ENCODE results near the gene PLAC9. TPM values are rescaled to one million over a fixed set of nuclear protein-coding genes. Genes with fewer than 3 reads are reported as not detected.
A peak's percentile ranks its signal among the peaks of the same experiment; 100 is the strongest.

PLAC9 gene
- total RNA-seq, 1 experiment from 2014 or later, result 7.3 TPM

DNA sequence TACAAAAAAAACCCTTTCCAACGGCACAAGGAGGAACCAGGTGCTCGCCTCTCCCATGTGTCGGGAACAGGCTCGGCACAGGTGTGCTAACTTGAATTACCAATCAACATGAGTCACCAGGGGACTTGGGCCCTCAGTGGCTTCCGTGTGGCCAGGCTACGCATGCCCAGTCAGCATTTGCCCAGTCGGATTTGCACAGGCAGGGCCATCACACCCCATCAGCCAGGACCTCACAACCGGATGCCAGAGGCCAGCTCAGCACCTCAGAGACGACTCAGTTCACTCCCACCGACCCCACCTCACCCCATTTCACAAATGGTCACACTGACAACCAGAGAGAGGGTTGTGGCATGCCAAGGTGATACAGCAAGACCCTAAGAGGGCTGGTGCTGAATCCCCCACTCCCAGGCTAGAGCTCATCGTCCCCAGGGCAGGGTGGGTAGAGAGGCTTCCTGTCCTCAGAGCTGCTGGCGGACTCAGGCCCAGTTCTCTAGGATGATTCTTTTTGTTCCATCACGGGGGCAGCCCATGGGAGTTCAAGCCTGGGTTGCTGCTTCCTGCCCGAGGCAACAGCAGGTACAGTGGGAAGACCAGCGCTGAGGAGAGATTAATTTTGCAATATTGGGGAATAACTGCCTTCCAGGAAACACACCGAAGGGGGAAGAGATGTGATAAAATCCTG is 59.2 kb downstream of the PLAC9 start:
- Mint-ChIP-seq H3K27me3 (ENCODE audit: low read depth) (no peaks in the 10 kb centered on the region), H3K9me3 (no peaks in the 10 kb centered on the region), H3K36me3 (no peaks in the 10 kb centered on the region), H3K27ac (peak overlapping the region; percentile 74; the same call in 1 of the 2 replicates), H3K4me3 (no peak overlapping the region), H3K4me1 (peaks cover 62% of the 10 kb centered on the region)
- POLR2A ChIA-PET, result no interaction called here
- TF ChIP-seq NFE2L1 (CRISPR knock-in tag; IDR thresholded peaks at IDR 0.05) (no peak), NFYB (CRISPR knock-in tag; conservative IDR thresholded peaks at IDR 0.05; ENCODE audit: low read depth) (no peak)
- CTCF ChIA-PET, result interaction anchor here (1.0 kb wide), 1 partner anchor 48 kb away, joined by 3 read pairs; no protein-coding TSS in a partner anchor
- DNase-seq (ENCODE audit: low spot score), result no peak
- no peak for ATAC-seq

- no peak for DNase-seq (ENCODE audit: low spot score)
- Mint-ChIP-seq H3K9me3 (no peaks in the 10 kb centered on the region), H3K27me3 (ENCODE audit: low read depth) (no peaks in the 10 kb centered on the region), H3K4me1 (peaks cover 62% of the 10 kb centered on the region), H3K4me3 (no peak overlapping the region), H3K36me3 (no peaks in the 10 kb centered on the region), H3K27ac (no peak overlapping the region; the same call in 1 of the 2 replicates)
- CTCF ChIA-PET, result no interaction called here
- TF ChIP-seq FOXP1 (CRISPR knock-in tag; IDR thresholded peaks at IDR 0.05; ENCODE audit: borderline replicate concordance) (no peak), ESRRA (CRISPR knock-in tag; IDR thresholded peaks at IDR 0.05; ENCODE audit: borderline replicate concordance) (no peak), ZNF512 (CRISPR knock-in tag; IDR thresholded peaks at IDR 0.05; ENCODE audit: borderline replicate concordance) (no peak), SMAD4 (CRISPR knock-in tag; IDR thresholded peaks at IDR 0.05) (no peak), PREB (CRISPR knock-in tag; IDR thresholded peaks at IDR 0.05; ENCODE audit: borderline replicate concordance) (no peak), IRF2 (CRISPR knock-in tag; IDR thresholded peaks at IDR 0.05; ENCODE audit: borderline replicate concordance, low read depth) (no peak), MYBL2 (CRISPR knock-in tag; IDR thresholded peaks at IDR 0.05) (no peak), HMGA2 (CRISPR knock-in tag; IDR thresholded peaks at IDR 0.05) (no peak), ETV6 (CRISPR knock-in tag; IDR thresholded peaks at IDR 0.05) (no peak), ATF2 (CRISPR knock-in tag; IDR thresholded peaks at IDR 0.05; ENCODE audit: borderline replicate concordance, low read depth) (no peak), SOX15 (CRISPR knock-in tag; IDR thresholded peaks at IDR 0.05) (no peak)
- TF ChIP-seq, protein P1, sequence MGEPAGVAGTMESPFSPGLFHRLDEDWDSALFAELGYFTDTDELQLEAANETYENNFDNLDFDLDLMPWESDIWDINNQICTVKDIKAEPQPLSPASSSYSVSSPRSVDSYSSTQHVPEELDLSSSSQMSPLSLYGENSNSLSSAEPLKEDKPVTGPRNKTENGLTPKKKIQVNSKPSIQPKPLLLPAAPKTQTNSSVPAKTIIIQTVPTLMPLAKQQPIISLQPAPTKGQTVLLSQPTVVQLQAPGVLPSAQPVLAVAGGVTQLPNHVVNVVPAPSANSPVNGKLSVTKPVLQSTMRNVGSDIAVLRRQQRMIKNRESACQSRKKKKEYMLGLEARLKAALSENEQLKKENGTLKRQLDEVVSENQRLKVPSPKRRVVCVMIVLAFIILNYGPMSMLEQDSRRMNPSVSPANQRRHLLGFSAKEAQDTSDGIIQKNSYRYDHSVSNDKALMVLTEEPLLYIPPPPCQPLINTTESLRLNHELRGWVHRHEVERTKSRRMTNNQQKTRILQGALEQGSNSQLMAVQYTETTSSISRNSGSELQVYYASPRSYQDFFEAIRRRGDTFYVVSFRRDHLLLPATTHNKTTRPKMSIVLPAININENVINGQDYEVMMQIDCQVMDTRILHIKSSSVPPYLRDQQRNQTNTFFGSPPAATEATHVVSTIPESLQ (CRISPR knock-in tag; IDR thresholded peaks at IDR 0.05), result no peak
- TF ChIP-seq, protein P2, sequence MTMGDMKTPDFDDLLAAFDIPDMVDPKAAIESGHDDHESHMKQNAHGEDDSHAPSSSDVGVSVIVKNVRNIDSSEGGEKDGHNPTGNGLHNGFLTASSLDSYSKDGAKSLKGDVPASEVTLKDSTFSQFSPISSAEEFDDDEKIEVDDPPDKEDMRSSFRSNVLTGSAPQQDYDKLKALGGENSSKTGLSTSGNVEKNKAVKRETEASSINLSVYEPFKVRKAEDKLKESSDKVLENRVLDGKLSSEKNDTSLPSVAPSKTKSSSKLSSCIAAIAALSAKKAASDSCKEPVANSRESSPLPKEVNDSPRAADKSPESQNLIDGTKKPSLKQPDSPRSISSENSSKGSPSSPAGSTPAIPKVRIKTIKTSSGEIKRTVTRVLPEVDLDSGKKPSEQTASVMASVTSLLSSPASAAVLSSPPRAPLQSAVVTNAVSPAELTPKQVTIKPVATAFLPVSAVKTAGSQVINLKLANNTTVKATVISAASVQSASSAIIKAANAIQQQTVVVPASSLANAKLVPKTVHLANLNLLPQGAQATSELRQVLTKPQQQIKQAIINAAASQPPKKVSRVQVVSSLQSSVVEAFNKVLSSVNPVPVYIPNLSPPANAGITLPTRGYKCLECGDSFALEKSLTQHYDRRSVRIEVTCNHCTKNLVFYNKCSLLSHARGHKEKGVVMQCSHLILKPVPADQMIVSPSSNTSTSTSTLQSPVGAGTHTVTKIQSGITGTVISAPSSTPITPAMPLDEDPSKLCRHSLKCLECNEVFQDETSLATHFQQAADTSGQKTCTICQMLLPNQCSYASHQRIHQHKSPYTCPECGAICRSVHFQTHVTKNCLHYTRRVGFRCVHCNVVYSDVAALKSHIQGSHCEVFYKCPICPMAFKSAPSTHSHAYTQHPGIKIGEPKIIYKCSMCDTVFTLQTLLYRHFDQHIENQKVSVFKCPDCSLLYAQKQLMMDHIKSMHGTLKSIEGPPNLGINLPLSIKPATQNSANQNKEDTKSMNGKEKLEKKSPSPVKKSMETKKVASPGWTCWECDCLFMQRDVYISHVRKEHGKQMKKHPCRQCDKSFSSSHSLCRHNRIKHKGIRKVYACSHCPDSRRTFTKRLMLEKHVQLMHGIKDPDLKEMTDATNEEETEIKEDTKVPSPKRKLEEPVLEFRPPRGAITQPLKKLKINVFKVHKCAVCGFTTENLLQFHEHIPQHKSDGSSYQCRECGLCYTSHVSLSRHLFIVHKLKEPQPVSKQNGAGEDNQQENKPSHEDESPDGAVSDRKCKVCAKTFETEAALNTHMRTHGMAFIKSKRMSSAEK (CRISPR knock-in tag; IDR thresholded peaks at IDR 0.05; ENCODE audit: borderline replicate concordance), result no peak
- POLR2A ChIA-PET, result interaction anchor here (0.6 kb wide), 1 partner anchor 273 kb away, joined by 3 read pairs; no protein-coding TSS in a partner anchor
- ATAC-seq, result no peak
These were observed 60.0 kb downstream of the PLAC9 start for GRCh38 chr10:80192553-80192952.

Measured in WTC11 (cell line).